GM23338 (cell line): Measurements from ENCODE around the gene UBE2V1. TPM values are rescaled to one million over a fixed set of nuclear protein-coding genes. Genes with fewer than 3 reads are reported as not detected.

ENCODE experiments used
- ATAC-seq: fragments of 200-7000 bp; cut with Tn5 transposase; 3 replicates; pipeline ENCODE4 v1.9.1; 2020
- DNase-seq: peaks from one replicate; pipeline ENCODE4 v3.0.0-alpha.2; 2015; ENCODE audit warnings: low spot score
- H2AFZ ChIP-seq: fragments of 200-600 bp; sonication (generic); 2 replicates; pipeline ENCODE4 v1.8.0; 2016; ENCODE audit warnings: antibody characterized with exemption, mild to moderate bottlenecking, moderate library complexity
- H3F3A ChIP-seq: fragments of 200-600 bp; sonication (generic); replicated peaks from 2 replicates; pipeline ENCODE4 v1.8.0; 2017; ENCODE audit warnings: antibody characterized with exemption, mixed run types, low read depth
- H3K27ac ChIP-seq: fragments of 200-600 bp; sonication (generic); 2 replicates; pipeline ENCODE4 v1.6.1; 2016; ENCODE audit warnings: low read depth
- H3K27me3 ChIP-seq: fragments of 200-600 bp; sonication (generic); 2 replicates; pipeline ENCODE4 v1.8.0; 2016; ENCODE audit warnings: mild to moderate bottlenecking, mixed run types, moderate library complexity; ENCODE audit not compliant: insufficient read depth
- H3K36me3 ChIP-seq: fragments of 200-600 bp; sonication (generic); 2 replicates; pipeline ENCODE4 v1.8.0; 2016; ENCODE audit warnings: mild to moderate bottlenecking; ENCODE audit not compliant: insufficient read depth
- H3K4me1 ChIP-seq: fragments of 200-600 bp; sonication (generic); 2 replicates; pipeline ENCODE4 v1.8.0; 2016; ENCODE audit warnings: mild to moderate bottlenecking, moderate library complexity; ENCODE audit not compliant: insufficient read depth
- H3K4me2 ChIP-seq: fragments of 200-600 bp; sonication (generic); 2 replicates; pipeline ENCODE4 v1.7.1; 2017; ENCODE audit warnings: mixed run types
- H3K4me3 ChIP-seq: fragments of 200-600 bp; sonication (generic); 2 replicates; pipeline ENCODE4 v1.6.1; 2016; ENCODE audit warnings: mixed run types
- H3K79me2 ChIP-seq: fragments of 200-600 bp; sonication (generic); replicated peaks from 2 replicates; pipeline ENCODE4 v1.8.0; 2017; ENCODE audit warnings: mild to moderate bottlenecking; ENCODE audit not compliant: insufficient read depth
- H3K9me2 ChIP-seq: fragments of 200-600 bp; sonication (generic); 2 replicates; pipeline ENCODE4 v1.8.0; 2017; ENCODE audit not compliant: insufficient read depth
- H4K20me1 ChIP-seq: fragments of 200-600 bp; sonication (generic); replicated peaks from 2 replicates; pipeline ENCODE4 v1.8.0; 2017; ENCODE audit warnings: mild to moderate bottlenecking; ENCODE audit not compliant: insufficient read depth
- H3K27ac Mint-ChIP-seq: 2 replicates; pipeline ENCODE4 v1.8.0; 2020; ENCODE audit warnings: inconsistent platforms, mild to moderate bottlenecking, moderate library complexity, mixed read lengths
- H3K27me3 Mint-ChIP-seq: 3 replicates; pipeline ENCODE4 v1.8.0; 2022; ENCODE audit warnings: low read depth, mild to moderate bottlenecking, moderate library complexity, mixed read lengths, inconsistent platforms; ENCODE audit not compliant: insufficient read depth, poor library complexity
- H3K36me3 Mint-ChIP-seq: 3 replicates; pipeline ENCODE4 v1.8.0; 2021; ENCODE audit warnings: low read depth, mild to moderate bottlenecking, inconsistent platforms, moderate library complexity, mixed read lengths
- H3K4me1 Mint-ChIP-seq: 3 replicates; pipeline ENCODE4 v1.8.0; 2020; ENCODE audit warnings: mild to moderate bottlenecking, inconsistent platforms, mixed read lengths
- H3K4me3 Mint-ChIP-seq: 3 replicates; pipeline ENCODE4 v1.8.0; 2021; ENCODE audit warnings: moderate library complexity, mild to moderate bottlenecking, inconsistent platforms, mixed read lengths
- H3K9me3 Mint-ChIP-seq: 3 replicates; pipeline ENCODE4 v1.8.0; 2020; ENCODE audit warnings: moderate library complexity, mild to moderate bottlenecking, inconsistent platforms, mixed read lengths
- CREB1 ChIP-seq: fragments of 250-450 bp; sonication (Bioruptor Pico); IDR thresholded peaks from 2 replicates; pipeline ENCODE4 v1.5.0; 2020; ENCODE audit warnings: low read depth, mild to moderate bottlenecking, moderate library complexity
- JUNB ChIP-seq: IDR thresholded peaks from one replicate; pipeline ENCODE4 v1.6.1; 2016; ENCODE audit warnings: antibody characterized with exemption; ENCODE audit not compliant: unreplicated experiment
- NANOG ChIP-seq: IDR thresholded peaks from 2 replicates; pipeline ENCODE4 v1.6.1; 2016; ENCODE audit warnings: antibody characterized with exemption, borderline replicate concordance
- POLR2AphosphoS5 ChIP-seq: IDR thresholded peaks from 2 replicates; pipeline ENCODE4 v1.6.1; 2016; ENCODE audit warnings: antibody characterized with exemption, low read depth
- REST ChIP-seq: IDR thresholded peaks from one replicate; pipeline ENCODE4 v1.6.1; 2018; ENCODE audit warnings: antibody characterized with exemption; ENCODE audit not compliant: unreplicated experiment
- ZNF114 ChIP-seq: fragments of 250-450 bp; sonication (Bioruptor Pico); IDR thresholded peaks from 2 replicates; pipeline ENCODE4 v1.5.0; 2020; ENCODE audit warnings: mild to moderate bottlenecking, moderate library complexity
- polyA plus RNA-seq: library from polyadenylated mRNA; unstranded; fragments of >200 nt; fragmentation: Nextera tagmentation; extraction: Ambion mirVana; gene quantifications from 2 replicates; pipeline ENCODE4 v1.2.1, GENCODE V29; 2016
- total RNA-seq: library from RNA; depleted of rRNA; stranded (reverse); fragments of >200 nt; shearing (Covaris generic); gene quantifications from 2 replicates; pipeline ENCODE4 v1.2.3, GENCODE V29; 2014
- TF ChIP-seq, protein P1 (sequence below), 2 experiments: fragments of 200-600 bp in 1 of 2; sonication (generic) in 1 of 2; conservative IDR thresholded peaks; 2 replicates each; pipeline versions ENCODE4 v1.5.1 to v1.6.1; 2016 to 2017; ENCODE audit warnings: antibody characterized with exemption in 2 of 2, low read depth in 2 of 2, mild to moderate bottlenecking in 2 of 2, moderate library complexity in 1 of 2
- TF ChIP-seq, protein P2 (sequence below): IDR thresholded peaks from 2 replicates; pipeline ENCODE4 v1.6.1; 2016; ENCODE audit warnings: antibody characterized with exemption

UBE2V1 gene
- total and polyA plus RNA-seq, 2 experiments from 2014 or later: 105 to 302 TPM

GRCh38 chr20:50145566-50145965 is 32.6 kb upstream of the UBE2V1 start:
- Histone ChIP-seq H2AFZ (no peak overlapping the region), H3K4me2 (no peak overlapping the region), H3F3A (peaks cover 11% of the 10 kb centered on the region; the same call in 1 of the 2 replicates), H3K79me2 (peaks cover 46% of the 10 kb centered on the region), H3K4me1 (peaks cover 30% of the 10 kb centered on the region), H3K27me3 (no peaks in the 10 kb centered on the region), H3K9me2 (no peaks in the 10 kb centered on the region), H3K36me3 (peaks cover 5% of the 10 kb centered on the region; the same call in 1 of the 2 replicates), H4K20me1 (peaks cover 15% of the 10 kb centered on the region), H3K4me3 (no peak overlapping the region), H3K27ac (no peak overlapping the region)
- DNase-seq: no peak
- ATAC-seq: no peak
- H3K4me1 Mint-ChIP-seq: peaks cover 54% of the 10 kb centered on the region
- H3K27me3 Mint-ChIP-seq: peaks cover 11% of the 10 kb centered on the region
- TF ChIP-seq REST: no peak
- H3K9me3 Mint-ChIP-seq: no peaks in the 10 kb centered on the region
- no peak overlapping the region for H3K4me3 Mint-ChIP-seq
- no peak overlapping the region for H3K27ac Mint-ChIP-seq
- peaks cover 44% of the 10 kb centered on the region for H3K36me3 Mint-ChIP-seq

GRCh38 chr20:50144362-50144761 is 31.4 kb upstream of the UBE2V1 start:
- no peak overlapping the region for H3K4me3 ChIP-seq
- H4K20me1 ChIP-seq: peaks cover 13% of the 10 kb centered on the region
- H3K36me3 ChIP-seq: peaks cover 5% of the 10 kb centered on the region; the same call in 1 of the 2 replicates
- H3K27me3 ChIP-seq: no peaks in the 10 kb centered on the region
- Mint-ChIP-seq H3K4me1 (peaks cover 54% of the 10 kb centered on the region), H3K27me3 (peaks cover 10% of the 10 kb centered on the region), H3K9me3 (no peaks in the 10 kb centered on the region), H3K36me3 (peaks cover 54% of the 10 kb centered on the region), H3K27ac (peak overlapping the region; percentile 65; the same call in 1 of the 2 replicates), H3K4me3 (no peak overlapping the region)
- H3K9me2 ChIP-seq: no peaks in the 10 kb centered on the region
- no peak for DNase-seq
- 0 out of 2 replicates have a peak overlapping the region, but pooled peaks have one; percentile 26 for H3K27ac ChIP-seq
- no peak overlapping the region for H2AFZ ChIP-seq
- no peak overlapping the region for H3K4me2 ChIP-seq
- peaks cover 11% of the 10 kb centered on the region; the same call in 1 of the 2 replicates for H3F3A ChIP-seq
- H3K79me2 ChIP-seq: peaks cover 37% of the 10 kb centered on the region
- ATAC-seq: no peak
- peaks cover 27% of the 10 kb centered on the region for H3K4me1 ChIP-seq
- TF ChIP-seq, protein P1, sequence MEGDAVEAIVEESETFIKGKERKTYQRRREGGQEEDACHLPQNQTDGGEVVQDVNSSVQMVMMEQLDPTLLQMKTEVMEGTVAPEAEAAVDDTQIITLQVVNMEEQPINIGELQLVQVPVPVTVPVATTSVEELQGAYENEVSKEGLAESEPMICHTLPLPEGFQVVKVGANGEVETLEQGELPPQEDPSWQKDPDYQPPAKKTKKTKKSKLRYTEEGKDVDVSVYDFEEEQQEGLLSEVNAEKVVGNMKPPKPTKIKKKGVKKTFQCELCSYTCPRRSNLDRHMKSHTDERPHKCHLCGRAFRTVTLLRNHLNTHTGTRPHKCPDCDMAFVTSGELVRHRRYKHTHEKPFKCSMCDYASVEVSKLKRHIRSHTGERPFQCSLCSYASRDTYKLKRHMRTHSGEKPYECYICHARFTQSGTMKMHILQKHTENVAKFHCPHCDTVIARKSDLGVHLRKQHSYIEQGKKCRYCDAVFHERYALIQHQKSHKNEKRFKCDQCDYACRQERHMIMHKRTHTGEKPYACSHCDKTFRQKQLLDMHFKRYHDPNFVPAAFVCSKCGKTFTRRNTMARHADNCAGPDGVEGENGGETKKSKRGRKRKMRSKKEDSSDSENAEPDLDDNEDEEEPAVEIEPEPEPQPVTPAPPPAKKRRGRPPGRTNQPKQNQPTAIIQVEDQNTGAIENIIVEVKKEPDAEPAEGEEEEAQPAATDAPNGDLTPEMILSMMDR (conservative IDR thresholded peaks at IDR 0.05; ENCODE audit: low read depth in 2 of 2): no peak
- TF ChIP-seq CREB1 (CRISPR knock-in tag) (no peak), POLR2AphosphoS5 (no peak), REST (no peak), NANOG (no peak), ZNF114 (no peak), JUNB (no peak)
- TF ChIP-seq, protein P2, sequence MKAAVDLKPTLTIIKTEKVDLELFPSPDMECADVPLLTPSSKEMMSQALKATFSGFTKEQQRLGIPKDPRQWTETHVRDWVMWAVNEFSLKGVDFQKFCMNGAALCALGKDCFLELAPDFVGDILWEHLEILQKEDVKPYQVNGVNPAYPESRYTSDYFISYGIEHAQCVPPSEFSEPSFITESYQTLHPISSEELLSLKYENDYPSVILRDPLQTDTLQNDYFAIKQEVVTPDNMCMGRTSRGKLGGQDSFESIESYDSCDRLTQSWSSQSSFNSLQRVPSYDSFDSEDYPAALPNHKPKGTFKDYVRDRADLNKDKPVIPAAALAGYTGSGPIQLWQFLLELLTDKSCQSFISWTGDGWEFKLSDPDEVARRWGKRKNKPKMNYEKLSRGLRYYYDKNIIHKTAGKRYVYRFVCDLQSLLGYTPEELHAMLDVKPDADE: no peak
